ENCODE results near the gene GTF2IRD2.
"Not testable (repeated sequence)": the region's sequence is repeated elsewhere in the genome, so short reads cannot be mapped to it uniquely, and the experiment has no call there.

The GTF2IRD2 gene

DNA sequence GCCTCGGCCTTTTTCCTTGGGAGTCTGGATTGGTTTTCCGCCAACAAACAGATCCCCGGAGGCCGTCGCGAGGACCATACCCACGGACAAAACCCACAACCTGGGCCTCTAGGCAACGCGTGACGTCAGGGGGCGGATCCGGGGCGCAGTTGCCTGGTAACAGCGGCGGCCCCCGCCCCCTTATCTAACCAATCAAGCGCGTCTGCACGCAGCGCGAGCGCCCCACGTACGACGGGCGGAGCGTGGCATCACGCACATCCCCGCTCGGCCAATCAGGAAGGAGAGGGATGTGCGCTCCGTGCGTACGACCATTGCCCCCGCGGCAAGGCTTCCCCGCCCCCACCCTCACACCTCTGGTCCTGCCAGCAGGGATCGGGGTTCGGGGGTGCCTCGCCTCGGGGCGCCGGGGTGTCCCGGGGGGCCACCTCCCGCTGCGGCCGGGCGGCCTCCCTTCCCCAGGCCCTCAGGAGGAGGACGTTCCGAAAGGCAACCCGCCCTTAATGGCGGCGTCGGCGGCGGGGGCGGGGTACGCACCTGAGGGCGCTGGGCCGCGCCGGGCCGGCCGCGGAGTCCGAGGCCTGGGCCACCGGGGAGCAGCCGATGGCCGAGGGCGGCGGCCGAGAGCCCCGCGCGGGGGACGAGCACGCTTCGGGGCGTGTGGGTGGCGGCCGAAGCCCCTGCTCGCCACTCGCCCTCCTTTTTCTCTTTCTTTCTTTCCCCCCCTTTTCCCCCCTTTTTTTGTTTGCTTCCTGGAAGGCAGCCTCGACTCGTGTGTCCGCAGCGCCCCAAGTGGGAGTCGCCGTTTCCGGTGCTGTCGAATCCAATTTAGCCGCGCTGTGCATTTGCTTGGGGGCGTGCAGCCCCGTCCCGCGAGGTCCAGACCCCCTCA is at the start of gene GTF2IRD2:
Gene GTF2IRD2, minus strand, starts transcription at position 773 of the 889 bp plus-strand sequence. CDS start 15,227 bp downstream, outside the sequence.
- not testable (repeated sequence) for DNase-seq

DNA sequence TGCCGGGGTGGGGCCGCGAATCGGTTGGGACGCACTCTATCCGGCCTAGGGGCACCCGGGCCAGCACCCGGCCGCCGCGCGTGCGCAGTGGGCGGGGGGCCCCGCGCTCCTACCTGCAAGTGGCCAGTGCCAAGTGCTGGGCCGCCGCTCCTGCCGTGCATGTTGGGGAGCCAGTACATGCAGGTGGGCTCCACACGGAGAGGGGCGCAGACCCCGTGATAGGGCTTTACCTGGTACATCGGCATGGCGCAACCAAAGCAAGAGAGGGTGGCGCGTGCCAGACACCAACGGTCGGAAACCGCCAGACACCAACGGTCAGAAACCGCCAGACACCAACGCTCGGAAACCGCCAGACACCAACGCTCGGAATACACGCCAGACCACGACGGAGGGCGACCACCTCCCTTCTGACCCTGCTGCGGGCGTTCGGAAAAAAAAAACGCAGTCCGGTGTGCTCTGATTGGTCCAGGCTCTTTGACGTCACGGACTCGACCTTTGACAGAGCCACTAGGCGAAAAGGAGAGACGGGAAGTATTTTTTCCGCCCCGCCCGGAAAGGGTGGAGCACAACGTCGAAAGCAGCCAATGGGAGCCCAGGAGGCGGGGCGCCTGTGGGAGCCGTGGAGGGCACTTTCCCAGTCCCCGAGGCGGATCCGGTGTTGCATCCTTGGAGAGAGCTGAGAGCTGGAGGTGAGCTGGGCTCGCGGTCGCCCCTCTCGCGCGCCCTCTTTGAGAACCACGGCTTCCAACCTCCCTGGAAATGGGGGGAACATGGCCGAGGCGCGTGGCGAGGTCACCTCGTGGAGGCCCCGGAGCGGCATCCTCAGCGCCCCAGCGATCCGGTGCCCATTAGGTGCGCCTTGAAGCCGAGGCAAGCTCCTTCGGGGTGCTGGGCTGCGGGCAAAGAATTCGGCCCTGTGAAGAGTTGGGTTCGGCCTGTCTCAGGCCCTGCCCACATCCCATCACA is 39.0 kb upstream of the GTF2IRD2 start:
- peak; percentile 68 for DNase-seq

DNA sequence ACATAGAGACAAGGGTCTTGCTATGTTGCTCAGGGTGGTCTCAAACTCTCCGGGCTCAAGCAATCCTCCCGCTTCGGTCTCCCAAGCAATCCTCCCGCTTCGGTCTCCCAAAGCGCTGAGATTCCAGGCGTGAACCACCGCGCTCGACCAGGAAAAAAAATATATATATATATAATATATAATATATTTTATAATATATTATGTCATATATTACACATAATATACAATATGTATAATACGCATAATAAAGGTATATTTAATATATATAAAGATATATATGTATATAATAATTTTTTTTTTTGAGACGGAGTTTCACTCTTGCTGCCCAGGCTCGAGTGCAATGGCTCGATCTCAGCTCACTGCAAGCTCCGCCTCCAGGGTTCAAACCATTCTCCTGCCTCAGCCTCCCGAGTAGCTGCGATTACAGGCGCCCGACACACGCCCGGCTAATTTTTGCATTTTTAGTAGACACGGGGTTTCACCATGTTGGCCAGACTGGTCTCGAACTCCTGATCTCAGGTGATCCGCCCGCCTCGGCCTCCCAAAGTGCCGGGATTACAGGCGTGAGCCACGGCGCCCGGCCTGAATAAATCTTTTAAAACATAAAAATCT is 38.2 kb upstream of the GTF2IRD2 start:
- DNase-seq: not testable (repeated sequence)

DNA sequence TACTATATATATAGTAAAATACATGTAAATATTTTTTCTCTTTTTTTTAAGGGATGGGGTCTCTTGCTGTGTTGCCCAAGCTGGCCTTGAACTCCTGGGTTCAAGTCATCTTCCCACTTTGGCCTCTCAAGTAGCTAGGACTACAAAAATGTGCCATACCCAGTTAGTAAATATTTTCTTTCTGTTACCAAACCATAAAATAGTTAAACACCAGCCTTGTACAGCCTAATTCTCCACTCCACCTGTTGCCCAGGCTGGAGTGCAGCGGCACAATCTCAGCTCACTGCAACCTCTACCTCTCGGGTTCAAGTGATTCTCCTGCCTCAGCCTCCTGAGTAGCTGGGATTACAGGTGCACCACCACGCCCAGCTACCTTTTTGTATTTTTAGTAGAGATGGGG is 33.9 kb upstream of the GTF2IRD2 start:
- not testable (repeated sequence) for DNase-seq

DNA sequence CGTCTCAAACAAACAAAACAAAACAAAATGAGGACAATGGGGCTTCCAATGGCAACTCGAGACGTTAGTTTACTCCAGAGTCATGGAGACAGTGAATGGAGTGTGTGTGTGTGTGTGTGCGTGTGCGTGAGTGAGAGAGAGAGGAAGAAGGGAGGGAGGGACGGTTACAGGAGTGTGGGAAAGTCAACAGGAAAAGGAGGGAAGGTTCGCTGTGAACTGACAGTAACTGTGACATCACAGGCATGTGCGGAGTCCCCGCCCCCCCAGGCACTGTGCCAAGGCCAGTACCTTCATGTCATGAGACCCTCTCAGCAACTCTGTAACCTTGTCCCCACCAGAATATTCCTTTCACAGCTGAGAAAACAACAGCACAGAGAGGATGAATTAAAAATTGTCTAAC is 30.7 kb upstream of the GTF2IRD2 start:
- not testable (repeated sequence) for DNase-seq

DNA sequence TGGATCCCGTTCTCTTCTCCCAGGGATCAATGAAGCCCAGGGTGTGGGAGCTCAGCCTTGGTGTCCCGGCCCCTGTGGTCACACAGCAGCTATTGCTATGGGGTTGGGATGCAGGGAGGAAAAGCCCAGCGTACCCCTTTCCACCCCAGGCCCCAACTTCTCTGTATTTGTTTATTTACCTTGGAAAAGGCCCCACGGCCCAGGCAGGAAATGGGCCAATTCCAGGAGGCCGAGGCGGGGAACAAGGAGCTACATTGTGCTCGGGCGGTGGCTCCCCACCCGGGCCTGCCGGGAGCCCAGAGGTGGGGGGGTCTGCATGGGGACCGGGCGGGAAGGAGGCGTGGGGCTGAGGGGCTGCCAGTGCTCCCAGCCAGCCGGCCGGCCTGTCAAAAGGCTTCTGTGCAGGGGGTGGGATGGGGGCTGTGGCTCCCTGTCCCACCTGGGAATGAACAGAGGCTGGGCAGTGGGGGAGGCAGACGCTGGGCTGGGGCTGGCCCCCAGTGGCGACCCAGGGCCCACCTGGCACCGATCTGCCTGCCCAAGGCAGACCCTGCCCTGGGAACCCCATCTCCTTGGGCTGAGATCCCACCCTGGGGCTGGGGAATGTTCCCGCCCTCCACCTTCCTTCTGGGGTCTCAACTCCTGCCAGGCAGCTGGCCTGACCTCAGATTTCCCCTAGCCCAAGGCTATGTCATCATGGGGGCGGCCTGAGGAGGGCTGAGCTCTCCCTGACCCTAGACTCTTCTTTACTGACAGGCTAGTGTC is 23.5 kb upstream of the GTF2IRD2 start:
- not testable (repeated sequence) for DNase-seq

DNA sequence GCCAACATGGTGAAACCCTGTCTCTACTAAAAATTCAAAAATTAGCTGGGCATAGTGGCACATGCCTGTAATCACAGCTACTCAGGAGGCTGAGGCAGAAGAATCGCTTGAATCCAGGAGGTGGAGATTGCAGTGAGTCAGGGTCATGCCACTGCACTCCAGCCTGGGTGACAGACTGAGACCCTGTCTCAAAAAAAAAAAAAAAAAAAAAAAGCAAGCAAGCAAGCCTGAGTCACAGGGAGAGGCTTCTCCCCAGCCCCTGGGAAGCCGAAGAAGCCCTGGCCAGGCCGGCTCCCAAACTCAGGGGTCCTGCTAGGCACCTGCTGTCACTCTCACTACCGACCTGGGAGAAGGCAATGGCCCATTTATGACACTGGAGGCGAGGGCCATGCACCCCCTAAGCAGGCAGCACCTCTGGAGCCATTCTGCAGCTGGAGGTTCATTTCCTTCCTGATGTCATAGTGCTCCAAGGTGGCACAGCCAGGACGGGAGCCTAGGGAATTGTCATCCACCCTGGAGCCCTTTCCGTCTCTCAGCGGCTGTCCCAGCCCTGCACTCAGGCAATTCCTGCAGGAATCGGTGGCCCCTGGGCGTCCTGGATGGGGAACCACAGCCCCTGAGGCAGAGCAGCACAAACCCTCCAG is 22.8 kb upstream of the GTF2IRD2 start:
- DNase-seq: not testable (repeated sequence)

DNA sequence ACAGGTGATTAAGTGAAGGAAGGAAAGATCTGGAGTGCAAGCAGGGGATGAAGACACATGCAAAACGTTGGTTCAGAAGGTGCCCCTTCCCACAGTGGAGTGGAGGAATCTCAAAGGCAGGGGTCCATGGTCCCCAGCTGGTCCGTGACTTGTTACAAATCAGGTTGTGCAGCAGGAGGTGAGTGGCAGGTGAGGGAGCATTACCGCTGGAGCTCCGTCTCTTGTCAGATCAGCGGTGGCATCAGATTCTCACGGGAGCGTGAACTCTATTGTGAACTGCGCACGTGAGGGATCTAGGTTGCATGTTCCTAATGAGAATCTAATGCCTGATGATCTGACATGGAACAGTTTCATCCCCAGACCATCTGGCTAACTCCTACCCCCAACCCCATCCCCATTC is 21.1 kb upstream of the GTF2IRD2 start:
- DNase-seq: not testable (repeated sequence)

DNA sequence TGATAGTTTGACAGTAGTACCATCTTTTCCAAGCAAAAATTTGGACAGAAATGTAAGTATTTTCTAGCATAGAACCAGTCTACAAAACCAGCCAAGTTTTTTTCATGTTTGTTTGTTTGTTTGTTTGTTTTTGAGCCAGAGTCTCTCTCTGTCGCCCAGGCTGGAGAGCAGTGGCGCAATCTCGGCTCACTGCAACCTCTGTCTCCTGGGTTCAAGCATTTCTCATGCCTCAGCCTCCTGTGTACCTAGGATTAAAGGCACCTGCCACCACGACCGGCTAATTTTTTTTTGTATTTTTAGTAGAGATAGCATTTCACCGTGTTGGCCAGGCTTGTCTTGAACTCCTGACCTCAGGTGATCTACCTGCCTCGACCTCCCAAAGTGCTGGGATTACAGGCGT is 14.4 kb upstream of the GTF2IRD2 start:
- not testable (repeated sequence) for DNase-seq

DNA sequence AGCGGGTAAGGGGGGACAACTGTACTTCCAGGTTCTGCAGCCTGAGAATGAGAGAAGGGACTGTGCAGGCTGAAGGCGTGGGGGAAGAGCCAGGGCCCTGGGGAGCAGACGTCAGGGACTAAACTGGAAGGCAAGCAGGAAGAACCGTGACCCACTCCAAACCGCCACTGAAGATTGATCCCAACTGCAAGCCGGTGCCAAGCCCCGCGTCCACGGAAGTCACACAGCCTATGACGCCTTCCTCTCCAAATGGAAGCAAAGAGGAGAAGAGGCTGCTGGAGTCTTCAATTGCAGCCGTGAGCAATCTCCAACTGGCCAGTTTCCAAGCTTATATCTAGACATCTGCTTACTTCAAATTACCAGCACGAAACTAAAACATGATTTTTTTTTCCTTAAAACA is 1.6 kb downstream of the GTF2IRD2 start:
- not testable (repeated sequence) for DNase-seq

DNA sequence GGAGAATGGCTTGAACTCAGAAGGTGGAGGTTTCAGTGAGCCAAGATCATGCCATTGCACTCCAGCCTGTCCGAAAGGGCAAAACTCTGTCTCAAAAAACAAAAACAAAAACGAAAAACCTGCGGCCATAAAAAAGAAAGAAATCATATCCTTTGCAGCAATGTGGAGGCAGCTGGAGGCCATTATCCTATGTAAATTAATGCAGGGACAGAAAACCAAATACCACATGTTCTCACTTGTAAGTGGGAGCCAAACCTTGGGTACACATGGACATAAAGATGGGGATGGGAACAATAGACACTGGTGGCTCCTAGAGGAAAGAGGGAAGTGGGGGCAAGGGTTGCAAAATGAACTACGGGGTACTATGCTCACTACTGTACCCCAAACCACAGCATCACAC is 21.0 kb downstream of the GTF2IRD2 start:
- not testable (repeated sequence) for DNase-seq

DNA sequence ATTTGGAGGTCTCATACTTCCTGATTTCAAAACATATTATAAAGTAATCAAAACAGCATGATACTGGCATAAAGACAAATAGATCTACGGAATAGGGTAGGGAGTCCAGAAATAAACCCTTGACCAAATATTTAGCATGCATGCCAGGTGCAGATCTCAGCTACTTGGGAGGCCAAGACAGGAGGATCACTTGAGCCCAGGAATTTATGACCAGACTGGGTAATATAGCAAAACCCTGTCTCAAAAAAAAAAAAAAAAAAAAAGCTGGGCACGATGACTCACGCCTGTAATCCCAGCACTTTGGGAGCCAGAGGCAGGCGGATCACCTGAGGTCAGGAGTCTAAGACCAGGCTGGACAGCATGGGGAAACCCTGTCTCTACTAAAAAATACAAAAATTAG is 21.4 kb downstream of the GTF2IRD2 start:
- DNase-seq: not testable (repeated sequence)

DNA sequence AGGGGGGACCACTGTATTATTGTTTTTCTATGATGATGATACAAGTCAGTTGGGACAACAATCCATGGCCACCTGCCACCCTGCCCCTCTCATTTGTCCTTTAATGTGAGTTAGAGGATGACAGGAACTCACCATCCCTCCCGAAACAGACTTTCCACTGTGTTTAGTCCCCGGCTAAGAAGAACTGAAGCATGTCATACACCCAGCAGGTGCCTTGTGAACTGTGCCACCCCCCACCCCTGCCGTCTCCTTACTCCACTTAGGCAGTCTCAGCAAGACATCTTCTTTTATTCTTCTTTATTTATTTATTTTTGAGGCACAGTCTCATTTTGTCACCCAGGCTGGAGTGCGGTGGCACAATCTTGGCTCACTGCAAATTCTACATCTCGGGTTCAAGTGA is 30.1 kb downstream of the GTF2IRD2 start:
- DNase-seq: not testable (repeated sequence)

DNA sequence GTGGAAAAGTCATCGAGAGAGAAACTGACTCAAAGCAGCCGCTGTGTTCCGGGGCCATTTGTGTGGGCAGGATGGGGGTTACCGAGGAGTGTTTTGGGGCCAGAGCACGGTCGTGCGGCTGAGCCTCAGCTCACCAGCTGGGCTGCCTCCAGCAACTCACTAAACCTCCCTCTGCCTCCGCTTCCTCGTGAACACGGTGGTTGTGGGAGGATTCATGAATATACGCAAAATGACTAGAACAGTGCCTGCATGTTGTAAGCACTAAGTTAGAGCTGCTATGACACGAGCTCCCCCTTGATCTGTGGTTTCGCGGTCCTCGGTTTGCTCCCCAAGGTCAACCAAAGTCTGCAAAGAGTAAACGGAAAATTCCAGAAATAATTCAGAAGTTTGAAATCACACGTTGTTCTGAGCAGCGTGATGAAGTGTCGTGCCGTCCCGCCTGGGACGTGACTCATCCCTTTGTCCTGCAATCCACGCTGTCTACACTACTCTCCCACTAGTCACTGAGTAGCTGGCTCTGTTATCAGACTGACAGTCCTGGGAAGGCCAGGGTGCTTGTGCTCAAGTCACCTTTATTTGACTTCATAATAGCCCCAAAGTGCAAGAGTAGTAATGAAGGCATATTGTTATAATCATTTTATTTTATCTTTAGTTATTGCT is 31.1 kb downstream of the GTF2IRD2 start:
- not testable (repeated sequence) for DNase-seq

DNA sequence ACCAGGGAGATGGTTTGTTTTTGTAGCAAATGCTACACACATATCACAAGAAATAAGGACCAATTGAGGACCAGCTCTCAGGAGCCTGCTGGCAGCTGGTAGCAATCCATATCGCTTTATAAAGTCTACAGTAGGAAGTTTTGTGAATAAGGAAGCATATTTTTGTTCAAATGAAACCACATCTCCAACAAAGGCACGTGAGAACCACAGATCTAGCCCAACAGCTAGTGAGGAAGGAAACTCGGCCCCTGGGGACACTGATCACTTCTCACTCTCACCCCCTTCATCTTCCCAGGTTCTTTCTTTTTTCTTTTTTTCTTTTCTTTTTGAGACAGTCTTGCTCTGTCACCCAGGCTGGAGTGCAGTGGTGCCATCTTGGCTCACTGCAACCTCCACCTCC is 35.5 kb downstream of the GTF2IRD2 start:
- not testable (repeated sequence) for DNase-seq

DNA sequence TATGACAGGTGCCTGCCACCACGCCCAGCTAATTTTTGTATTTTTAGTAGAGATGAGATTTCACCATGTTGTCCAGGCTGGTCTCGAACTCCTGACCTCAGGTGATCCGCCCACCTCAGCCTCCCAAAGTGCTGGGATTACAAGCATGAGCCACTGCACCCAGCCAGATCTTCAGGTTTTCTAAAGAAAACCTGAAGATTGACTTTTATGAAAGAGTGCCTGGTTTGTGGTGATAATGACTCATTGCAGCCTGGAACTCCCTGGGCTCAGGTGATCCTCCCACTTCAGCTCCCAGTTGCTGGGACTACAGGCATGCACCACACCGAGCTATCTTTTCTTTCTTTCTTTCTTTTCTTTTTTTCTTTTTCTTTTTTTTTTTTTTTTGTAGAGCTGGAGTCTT is 52.8 kb downstream of the GTF2IRD2 start:
- DNase-seq: not testable (repeated sequence)

DNA sequence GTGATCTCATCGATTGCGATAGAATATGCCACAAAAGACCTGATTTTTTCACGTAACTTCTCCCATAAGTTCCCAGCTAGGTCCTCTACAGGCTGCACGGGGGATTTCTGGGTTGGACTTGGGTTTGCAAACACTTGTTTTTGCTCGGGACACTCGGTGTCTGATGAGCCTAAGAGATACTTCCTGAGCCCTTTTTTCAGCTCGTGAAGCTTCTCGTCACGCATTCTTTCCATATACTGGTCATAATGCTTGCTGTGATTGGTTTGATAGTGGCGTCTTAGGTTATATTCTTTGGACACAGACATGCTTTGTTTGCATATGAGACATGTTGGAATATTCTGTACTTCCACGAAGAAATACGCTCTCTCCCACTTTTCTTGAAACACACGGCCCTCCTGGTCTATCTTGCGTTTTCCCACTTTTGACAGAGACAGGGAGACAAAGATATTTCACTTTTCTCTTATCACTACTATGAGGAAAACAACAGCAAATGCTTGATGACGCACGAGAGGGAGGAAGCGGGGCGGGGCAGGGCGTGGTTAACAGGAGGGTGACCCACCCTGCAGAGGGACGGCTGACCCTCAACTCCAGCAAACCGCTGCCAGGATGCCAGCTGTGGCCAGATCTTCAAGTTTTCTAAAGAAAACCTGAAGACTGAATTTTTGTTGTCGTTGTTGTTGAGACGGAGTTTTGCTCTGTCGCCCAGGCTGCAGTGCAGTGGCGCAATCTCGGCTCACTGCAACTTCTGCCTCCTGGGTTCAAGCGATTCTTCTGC is 53.4 kb downstream of the GTF2IRD2 start:
- DNase-seq: not testable (repeated sequence)

DNA sequence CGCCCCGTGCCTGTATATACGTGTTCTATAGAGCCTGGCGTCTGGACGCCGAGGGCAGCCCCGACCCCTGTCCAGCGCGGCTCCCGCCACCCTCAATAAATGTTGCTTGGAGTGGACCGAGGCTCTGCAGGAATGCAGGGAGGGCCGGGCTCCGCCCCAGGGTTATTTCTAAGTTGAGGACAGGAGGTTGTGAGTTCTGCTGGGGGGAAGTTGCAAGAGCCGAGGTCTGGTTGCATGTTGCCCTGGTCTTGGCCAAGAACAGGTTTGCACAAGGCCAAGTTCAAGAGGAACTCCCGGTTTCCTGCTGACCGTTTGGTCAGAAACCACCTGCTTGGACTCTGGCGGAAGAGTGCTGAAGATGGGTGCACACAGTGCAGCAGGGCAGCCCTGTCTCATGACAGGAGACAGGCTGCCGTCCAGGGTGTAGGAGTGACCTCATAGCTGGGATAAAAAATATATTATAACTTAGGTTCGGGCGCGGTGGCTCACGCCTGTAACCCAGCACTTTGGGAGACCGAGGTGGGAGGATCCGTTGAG is 62.1 kb downstream of the GTF2IRD2 start:
- not testable (repeated sequence) for DNase-seq

DNA sequence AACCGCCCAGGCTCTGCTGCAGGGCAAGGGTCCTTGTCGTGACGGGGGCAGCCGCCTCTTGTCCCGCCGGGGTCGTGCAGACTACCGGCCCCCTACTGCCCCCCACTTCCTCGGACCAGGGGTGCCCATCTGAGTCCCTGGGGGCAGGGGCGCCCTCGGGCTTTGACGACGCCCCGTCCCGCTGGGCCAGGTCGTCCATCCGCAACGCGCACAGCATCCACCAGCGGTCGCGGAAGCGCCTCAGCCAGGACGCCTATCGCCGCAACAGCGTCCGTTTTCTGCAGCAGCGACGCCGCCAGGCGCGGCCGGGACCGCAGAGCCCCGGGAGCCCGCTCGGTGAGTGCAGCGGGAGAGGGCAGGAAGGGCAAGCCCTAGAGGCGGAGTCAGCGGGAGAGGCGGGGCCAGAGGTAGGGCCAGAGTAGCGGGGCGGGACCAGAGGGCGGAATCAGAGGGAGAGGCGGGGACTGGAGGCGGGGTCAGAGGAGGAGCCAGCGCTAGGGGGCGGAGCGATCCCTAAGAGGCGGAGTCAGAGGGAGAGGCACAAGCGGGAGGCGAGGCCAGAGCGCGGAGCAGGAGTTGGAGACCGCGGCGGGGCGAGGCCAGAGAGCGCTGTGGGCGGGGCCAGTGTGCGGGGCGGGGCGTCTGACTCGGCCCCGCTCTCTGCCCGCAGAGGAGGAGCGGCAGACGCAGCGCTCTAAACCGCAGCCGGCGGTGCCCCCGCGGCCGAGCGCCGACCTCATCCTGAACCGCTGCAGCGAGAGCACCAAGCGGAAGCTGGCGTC is 62.8 kb downstream of the GTF2IRD2 start:
- peak; percentile 94 for DNase-seq
